Left ventricle myocardium superior (tissue), 1 donor: ENCODE results near the gene FBXW8. TPM values are rescaled to one million over a fixed set of nuclear protein-coding genes. Genes with fewer than 3 reads are reported as not detected.

Experiments used
- ATAC-seq: fragments of 200-7000 bp; cut with Tn5 transposase; one replicate; pipeline ENCODE4 v1.9.1; 2020; ENCODE audit warnings: mild to moderate bottlenecking, moderate library complexity
- DNase-seq: peaks from one replicate; pipeline ENCODE4 v3.0.0-alpha.2; 2020
- intact Hi-C: fragments of 100-400 bp; cut with micrococcal nuclease; formaldehyde crosslinking; loops from one replicate; pipeline ENCODE4 v1.11.0; 2022
- total RNA-seq: library from RNA; stranded (reverse); fragmentation: NEBNext Ultra II Directional; extraction: Animal tissue kit (Norgen Biotek cat#: 25700); gene quantifications from one replicate; pipeline ENCODE4 v1.2.1, GENCODE V29; 2021
- donor health status: DM: no; HTN: yes; CAD: no; lungs with severe emphysema.

The FBXW8 gene
- total RNA-seq, 1 donor from 2014 or later, result 5.1 TPM

- intact Hi-C loops, result no loop called here
- DNase-seq (no peak), ATAC-seq (peak; percentile 51)
Measured at GRCh38 chr12:117011988-117012805, 101.4 kb downstream of the FBXW8 start.

- DNase-seq (no peak), ATAC-seq (no peak)
- intact Hi-C loops, result no loop called here
Measured at GRCh38 chr12:117013726-117014125, 103.0 kb downstream of the FBXW8 start.

- intact Hi-C loops, result no loop called here
- ATAC-seq, result no peak
- DNase-seq, result no peak
Measured at GRCh38 chr12:117014342-117014887, 103.7 kb downstream of the FBXW8 start.

GRCh38 chr12:117015811-117016210 is 105.1 kb downstream of the FBXW8 start:
- ATAC-seq, result no peak
- DNase-seq, result no peak
- intact Hi-C loops, result no loop called here

- DNase-seq, result no peak
- intact Hi-C loops, result no loop called here
- no peak for ATAC-seq
Measured at GRCh38 chr12:117017807-117018206, 107.1 kb downstream of the FBXW8 start.

GRCh38 chr12:117018276-117018675 is 107.5 kb downstream of the FBXW8 start:
- intact Hi-C loops, result no loop called here
- ATAC-seq (no peak), DNase-seq (no peak)

- DNase-seq (no peak), ATAC-seq (no peak)
- intact Hi-C loops, result no loop called here
Measured at GRCh38 chr12:117018685-117019084, 107.9 kb downstream of the FBXW8 start.

- DNase-seq, result no peak
- no peak for ATAC-seq
- intact Hi-C loops, result loop anchor here (10.0 kb wide), 1 partner anchor 135 kb away; no protein-coding TSS in a partner anchor
Measured at GRCh38 chr12:117019866-117020265, 109.1 kb downstream of the FBXW8 start.

- ATAC-seq, result no peak
- DNase-seq, result no peak
- intact Hi-C loops, result loop anchor here (10.0 kb wide), 1 partner anchor 134 kb away; no protein-coding TSS in a partner anchor
Measured at GRCh38 chr12:117020536-117021220, 109.9 kb downstream of the FBXW8 start.

GRCh38 chr12:117022465-117022864 is 111.7 kb downstream of the FBXW8 start:
- intact Hi-C loops, result loop anchor here (10.0 kb wide), 1 partner anchor 132 kb away; no protein-coding TSS in a partner anchor

GRCh38 chr12:117023998-117024960 is 113.5 kb downstream of the FBXW8 start:
- intact Hi-C loops, result loop anchor here (10.0 kb wide), 1 partner anchor 131 kb away; no protein-coding TSS in a partner anchor
- no peak for ATAC-seq
- no peak for DNase-seq

More at GRCh38 chr12:117022465-117022864, 111.7 kb downstream of the FBXW8 start:
- no peak for ATAC-seq
- DNase-seq, result no peak

GRCh38 chr12:117024961-117025480 is 114.3 kb downstream of the FBXW8 start:
- intact Hi-C loops, result loop anchor here (5.0 to 10.0 kb wide), 2 partner anchors 92 to 130 kb away; no protein-coding TSS in a partner anchor
- ATAC-seq, result no peak
- no peak for DNase-seq

- DNase-seq, result peak; percentile 75
Measured at GRCh38 chr12:117025481-117026151, 114.9 kb downstream of the FBXW8 start.

GRCh38 chr12:117026343-117026742 is 115.6 kb downstream of the FBXW8 start:
- ATAC-seq, result peak; percentile 5
- intact Hi-C loops, result loop anchor here (5.0 to 10.0 kb wide), 2 partner anchors 91 to 128 kb away; no protein-coding TSS in a partner anchor

More at GRCh38 chr12:117025481-117026151, 114.9 kb downstream of the FBXW8 start:
- intact Hi-C loops, result loop anchor here (5.0 to 10.0 kb wide), 2 partner anchors 92 to 129 kb away; no protein-coding TSS in a partner anchor
- ATAC-seq, result peak; percentile 87

GRCh38 chr12:117026921-117027250 is 116.1 kb downstream of the FBXW8 start:
- DNase-seq (no peak), ATAC-seq (no peak)
- intact Hi-C loops, result loop anchor here (5.0 to 10.0 kb wide), 2 partner anchors 90 to 128 kb away; no protein-coding TSS in a partner anchor

More at GRCh38 chr12:117026343-117026742, 115.6 kb downstream of the FBXW8 start:
- DNase-seq, result no peak

- ATAC-seq (no peak), DNase-seq (no peak)
- intact Hi-C loops, result loop anchor here (5.0 to 10.0 kb wide), 2 partner anchors 90 to 127 kb away; no protein-coding TSS in a partner anchor
Measured at GRCh38 chr12:117027251-117028086, 116.7 kb downstream of the FBXW8 start.

GRCh38 chr12:117028254-117028653 is 117.5 kb downstream of the FBXW8 start:
- DNase-seq, result no peak
- ATAC-seq, result no peak
- intact Hi-C loops, result loop anchor here (5.0 to 10.0 kb wide), 2 partner anchors 89 to 127 kb away; no protein-coding TSS in a partner anchor
